ENCODE results near the gene MCAT. TPM values are rescaled to one million over a fixed set of nuclear protein-coding genes. Genes with fewer than 3 reads are reported as not detected.

Gene MCAT
- polyA plus RNA-seq, 1 donor (not counting 4 experiments of a cell fraction or from before 2014, with no cell fraction given), result 13.9 TPM

DNA sequence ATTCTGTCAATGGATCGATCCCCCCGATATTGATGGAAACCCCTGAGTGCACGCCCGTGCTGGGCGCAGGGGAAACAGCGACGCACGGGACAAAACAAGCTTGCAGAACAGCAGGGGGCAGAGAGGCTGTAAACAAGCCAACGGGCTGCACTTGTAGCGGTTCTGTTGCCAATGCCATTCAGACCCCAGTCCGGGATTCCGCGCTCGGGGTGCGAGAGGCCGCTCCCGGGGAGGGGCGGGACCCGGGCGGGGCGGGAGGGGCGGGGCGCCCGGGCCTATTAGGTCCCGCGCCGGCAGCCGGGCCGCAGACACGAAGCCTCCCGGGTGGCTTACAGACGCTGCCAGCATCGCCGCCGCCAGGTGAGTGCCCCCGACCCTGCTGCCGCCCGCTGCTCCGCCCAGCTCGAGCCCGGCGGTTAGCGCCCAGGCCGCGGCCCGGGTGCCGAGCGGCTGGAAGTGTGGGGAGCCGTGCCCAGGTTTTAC lies 32.7 kb downstream of the MCAT start, which contains the start of gene BIK:
Gene BIK, plus strand, starts transcription at position 307 of the 483 bp plus-strand sequence. CDS start 13,273 bp downstream, outside the sequence.
- Histone ChIP-seq H3K36me3 (ENCODE audit: control insufficient read depth in 2 of 2, extremely low read depth in 1 of 2, insufficient read depth in 2 of 2, low read length in 2 of 2) (no peaks in the 10 kb centered on the region), H3K4me2 (ENCODE audit: control insufficient read depth, extremely low read depth, insufficient read depth, low read depth, low read length) (peak within 1 kb of the TSS; percentile 91), H2AFZ (ENCODE audit: control insufficient read depth, low read length) (peak within 1 kb of the TSS; percentile 81), H3K27ac (ENCODE audit: control insufficient read depth, insufficient read depth, low read length) (no peak within 1 kb of the TSS), H3K79me2 (ENCODE audit: control insufficient read depth, insufficient read depth, low read length) (no peaks in the 10 kb centered on the region), H3K9me3 (ENCODE audit: control insufficient read depth, low read depth, low read length) (no peaks in the 10 kb centered on the region), H3K9me1 (ENCODE audit: control insufficient read depth, extremely low read depth, insufficient read depth, low read length) (no peaks in the 10 kb centered on the region), H3K9ac (ENCODE audit: control insufficient read depth, extremely low read depth, insufficient read depth, low read length) (peak within 1 kb of the TSS; percentile 77), H3K4me3 (ENCODE audit: control insufficient read depth in 2 of 3, extremely low read depth in 1 of 3, insufficient read depth in 2 of 3, low read depth in 1 of 3, low read length in 3 of 3) (peak within 1 kb of the TSS; percentile 69 to 70 (median 70)), H3K27me3 (ENCODE audit: control insufficient read depth, extremely low read depth, insufficient read depth, low read length) (peaks cover 6% of the 10 kb centered on the region), H4K20me1 (ENCODE audit: control insufficient read depth, extremely low read depth, insufficient read depth, low read length) (no peaks in the 10 kb centered on the region), H3K4me1 (ENCODE audit: control insufficient read depth, extremely low read depth, insufficient read depth, low read length) (peaks cover 9% of the 10 kb centered on the region)
- dilution Hi-C loops (cut with MboI; ENCODE audit: extremely low pct_ligation_motif_present, low sequenced_read_pairs), result no loop called here
- FAIRE-seq (no peak), DNase-seq (ENCODE audit: low read depth, low spot score) (no peak)
- TF ChIP-seq, protein P1, sequence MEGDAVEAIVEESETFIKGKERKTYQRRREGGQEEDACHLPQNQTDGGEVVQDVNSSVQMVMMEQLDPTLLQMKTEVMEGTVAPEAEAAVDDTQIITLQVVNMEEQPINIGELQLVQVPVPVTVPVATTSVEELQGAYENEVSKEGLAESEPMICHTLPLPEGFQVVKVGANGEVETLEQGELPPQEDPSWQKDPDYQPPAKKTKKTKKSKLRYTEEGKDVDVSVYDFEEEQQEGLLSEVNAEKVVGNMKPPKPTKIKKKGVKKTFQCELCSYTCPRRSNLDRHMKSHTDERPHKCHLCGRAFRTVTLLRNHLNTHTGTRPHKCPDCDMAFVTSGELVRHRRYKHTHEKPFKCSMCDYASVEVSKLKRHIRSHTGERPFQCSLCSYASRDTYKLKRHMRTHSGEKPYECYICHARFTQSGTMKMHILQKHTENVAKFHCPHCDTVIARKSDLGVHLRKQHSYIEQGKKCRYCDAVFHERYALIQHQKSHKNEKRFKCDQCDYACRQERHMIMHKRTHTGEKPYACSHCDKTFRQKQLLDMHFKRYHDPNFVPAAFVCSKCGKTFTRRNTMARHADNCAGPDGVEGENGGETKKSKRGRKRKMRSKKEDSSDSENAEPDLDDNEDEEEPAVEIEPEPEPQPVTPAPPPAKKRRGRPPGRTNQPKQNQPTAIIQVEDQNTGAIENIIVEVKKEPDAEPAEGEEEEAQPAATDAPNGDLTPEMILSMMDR (optimal IDR thresholded peaks at IDR 0.05 in 1 of 3, IDR thresholded peaks at IDR 0.05 in 1 of 3, conservative IDR thresholded peaks at IDR 0.05 in 1 of 3; ENCODE audit: extremely low read depth in 1 of 3, insufficient read depth in 2 of 3, low read length in 3 of 3), result peak; percentile 8 to 61 (median 16)
- peak; percentile 12 for TF ChIP-seq EZH2 (IDR thresholded peaks at IDR 0.05; ENCODE audit: low read length)

GRCh38 chr22:43109921-43110443 lies 33.2 kb downstream of the MCAT start:
- H3K4me1 ChIP-seq (ENCODE audit: control insufficient read depth, extremely low read depth, insufficient read depth, low read length), result peaks cover 9% of the 10 kb centered on the region
- H3K79me2 ChIP-seq (ENCODE audit: control insufficient read depth, insufficient read depth, low read length), result no peaks in the 10 kb centered on the region
- peaks cover 6% of the 10 kb centered on the region for H3K27me3 ChIP-seq (ENCODE audit: control insufficient read depth, extremely low read depth, insufficient read depth, low read length)
- H2AFZ ChIP-seq (ENCODE audit: control insufficient read depth, low read length), result peak overlapping the region; percentile 65
- peak overlapping the region; percentile 28 for H3K9ac ChIP-seq (ENCODE audit: control insufficient read depth, extremely low read depth, insufficient read depth, low read length)
- no peak for FAIRE-seq
- TF ChIP-seq EZH2 (IDR thresholded peaks at IDR 0.05; ENCODE audit: low read length), result peak; percentile 47
- TF ChIP-seq, protein P1 (optimal IDR thresholded peaks at IDR 0.05 in 1 of 3, IDR thresholded peaks at IDR 0.05 in 1 of 3, conservative IDR thresholded peaks at IDR 0.05 in 1 of 3; ENCODE audit: extremely low read depth in 1 of 3, insufficient read depth in 2 of 3, low read length in 3 of 3), result no peak
- no peaks in the 10 kb centered on the region for H3K36me3 ChIP-seq (ENCODE audit: control insufficient read depth in 2 of 2, extremely low read depth in 1 of 2, insufficient read depth in 2 of 2, low read length in 2 of 2)
- H4K20me1 ChIP-seq (ENCODE audit: control insufficient read depth, extremely low read depth, insufficient read depth, low read length), result no peaks in the 10 kb centered on the region
- no peak overlapping the region for H3K27ac ChIP-seq (ENCODE audit: control insufficient read depth, insufficient read depth, low read length)
- DNase-seq (ENCODE audit: low read depth, low spot score), result no peak
- H3K9me1 ChIP-seq (ENCODE audit: control insufficient read depth, extremely low read depth, insufficient read depth, low read length), result no peaks in the 10 kb centered on the region
- peak overlapping the region; percentile 69 to 70 (median 70) for H3K4me3 ChIP-seq (ENCODE audit: control insufficient read depth in 2 of 3, extremely low read depth in 1 of 3, insufficient read depth in 2 of 3, low read depth in 1 of 3, low read length in 3 of 3)
- H3K9me3 ChIP-seq (ENCODE audit: control insufficient read depth, low read depth, low read length), result no peaks in the 10 kb centered on the region
- peak overlapping the region; percentile 91 for H3K4me2 ChIP-seq (ENCODE audit: control insufficient read depth, extremely low read depth, insufficient read depth, low read depth, low read length)
- dilution Hi-C loops (cut with MboI; ENCODE audit: extremely low pct_ligation_motif_present, low sequenced_read_pairs), result no loop called here
